Measurements from ENCODE around the gene TIMM44.
"Not testable (repeated sequence)": the region's sequence is repeated elsewhere in the genome, so short reads cannot be mapped to it uniquely, and the experiment has no call there.

TIMM44 gene

DNA sequence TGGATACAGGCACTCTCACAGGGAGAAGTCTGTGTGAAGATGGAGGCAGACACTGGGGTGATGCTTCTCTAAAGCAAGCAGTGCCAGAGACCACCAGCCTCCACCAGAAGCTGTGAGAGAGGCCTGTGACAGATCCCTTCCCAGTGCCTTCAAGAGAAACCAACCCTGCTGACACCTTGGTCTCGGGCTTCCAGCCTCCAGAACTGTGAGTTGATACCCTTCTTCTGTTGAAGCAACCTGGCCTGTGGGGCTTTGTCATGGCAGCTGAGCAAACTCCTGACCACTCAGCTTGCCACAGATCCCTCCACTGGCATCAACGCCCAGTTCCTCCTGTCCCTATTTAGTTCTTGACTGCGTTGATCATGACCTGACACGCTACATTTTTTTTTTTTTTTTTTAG is 33.0 kb upstream of the TIMM44 start:
- DNase-seq (ENCODE audit: low spot score): no peak

DNA sequence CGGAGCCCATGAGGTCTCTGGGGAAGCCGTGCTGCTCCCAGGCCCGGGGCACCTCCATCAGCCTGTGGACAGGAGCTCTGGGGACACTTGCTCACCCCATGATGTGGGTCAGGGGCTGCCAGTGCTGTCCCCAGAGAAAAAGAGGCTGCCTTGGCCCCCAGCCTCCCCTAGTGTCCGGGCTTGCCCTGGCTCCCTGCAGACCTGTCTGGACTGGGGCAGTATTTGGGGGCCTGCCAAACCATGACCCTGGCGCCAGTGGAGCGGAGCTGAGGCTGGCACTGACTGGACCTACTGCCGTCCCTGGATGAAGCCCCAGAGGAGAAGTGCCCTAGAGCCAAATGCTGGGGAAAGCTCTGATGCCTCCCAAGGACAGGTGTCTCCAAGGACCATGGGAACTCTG is 31.6 kb upstream of the TIMM44 start:
- no peak for DNase-seq (ENCODE audit: low spot score)

DNA sequence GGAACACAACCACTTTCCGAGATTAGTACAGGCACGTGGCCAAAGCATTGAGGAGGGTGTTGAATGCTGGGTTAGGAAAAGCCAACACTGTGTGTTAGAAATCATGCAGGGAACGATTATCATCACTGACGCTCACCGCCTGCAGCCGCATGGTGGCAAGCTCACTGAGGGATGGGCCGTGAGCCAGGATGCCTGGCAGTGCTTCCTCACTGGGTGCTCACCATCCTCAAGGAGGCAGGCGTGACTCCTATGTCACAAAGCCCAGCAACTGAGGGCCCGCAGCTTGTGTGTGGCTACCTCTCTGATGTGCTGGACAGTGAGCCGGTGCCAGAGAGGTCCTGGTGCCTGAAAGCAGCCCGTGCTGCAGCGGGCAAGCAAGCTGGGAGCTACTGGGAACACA is 30.4 kb upstream of the TIMM44 start:
- no peak for DNase-seq (ENCODE audit: low spot score)

DNA sequence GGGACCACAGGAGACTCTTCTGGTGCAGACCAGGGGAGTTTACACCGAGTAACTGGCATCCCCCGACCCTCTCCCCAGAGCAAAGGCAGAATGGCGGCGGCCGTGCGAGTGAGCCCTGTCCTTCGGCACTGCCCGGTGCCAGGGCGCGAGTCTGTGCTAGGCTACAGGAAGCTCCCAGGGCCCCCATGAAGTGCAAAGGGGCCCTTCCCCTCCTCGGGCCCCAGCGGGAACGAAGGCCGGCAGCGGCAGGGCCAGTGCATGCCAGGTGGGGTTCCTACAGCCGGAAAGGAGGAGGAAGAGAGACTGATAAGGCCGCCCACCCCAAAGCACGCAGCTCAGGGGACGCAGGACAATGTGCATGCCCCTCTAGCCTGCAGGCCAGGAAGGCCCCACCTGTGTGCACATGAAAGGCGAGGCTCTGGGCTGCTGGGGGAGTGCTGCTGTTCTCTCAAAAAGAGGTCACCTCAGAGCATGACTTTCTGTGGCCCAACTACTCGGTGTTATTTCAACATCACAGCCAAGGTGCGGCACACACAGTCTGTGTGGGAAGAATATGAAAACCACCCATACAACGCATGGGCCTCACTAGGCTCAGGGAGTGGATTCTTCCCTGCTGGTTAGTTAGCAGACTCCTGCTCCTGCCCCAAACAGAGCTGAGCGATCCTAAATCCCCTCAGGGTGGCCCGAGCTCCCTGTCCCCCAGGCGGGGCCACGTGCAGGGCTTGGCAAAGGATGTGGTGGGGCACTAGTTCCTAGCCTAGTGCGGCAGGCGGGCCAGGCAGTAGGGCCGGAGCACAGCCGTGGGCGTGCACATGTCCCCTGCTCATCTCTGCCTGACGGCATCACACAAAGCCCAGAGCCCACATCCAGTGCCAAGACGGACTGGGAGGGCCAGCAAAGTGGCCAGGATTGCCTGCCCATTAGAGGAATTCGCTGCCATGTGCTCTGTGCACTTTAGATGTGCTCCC is 28.4 kb upstream of the TIMM44 start:
- DNase-seq (ENCODE audit: low spot score): no peak

DNA sequence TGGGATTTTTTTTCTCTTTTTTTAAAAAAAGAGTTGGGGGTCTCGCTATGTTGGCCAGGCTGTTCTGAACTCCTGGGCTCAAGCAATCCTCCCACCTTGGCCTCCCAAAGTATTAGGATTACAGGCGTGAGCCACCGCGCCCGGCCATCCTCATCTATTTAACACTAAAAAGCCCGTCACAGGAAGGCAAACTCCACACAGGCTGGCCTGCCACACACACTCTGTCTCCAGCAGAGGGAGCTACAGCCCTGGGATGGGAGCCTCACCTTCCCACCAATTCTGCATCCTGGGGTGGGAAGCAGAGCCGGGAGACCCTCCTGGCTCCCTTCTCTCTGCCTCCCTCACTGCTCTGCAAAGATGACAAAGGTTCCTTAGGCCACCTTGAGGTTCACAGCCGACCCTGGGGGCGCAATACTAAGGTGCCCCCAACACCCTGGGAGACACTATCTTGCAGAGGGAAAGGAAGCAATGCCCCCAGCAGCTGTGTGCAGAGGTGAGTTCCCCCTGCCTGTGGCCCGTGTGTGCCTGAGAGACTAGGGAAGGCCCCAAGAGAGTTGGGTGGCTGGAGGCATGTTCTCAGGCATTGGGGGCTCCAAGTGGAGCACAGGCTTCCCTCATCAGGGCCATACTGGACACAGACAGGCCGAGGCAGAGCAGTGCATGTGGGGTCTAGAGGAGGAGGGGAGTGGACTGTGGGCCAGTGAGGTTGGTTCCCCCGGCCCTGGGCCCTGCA is 27.4 kb upstream of the TIMM44 start:
- peak; percentile 14 for DNase-seq (ENCODE audit: low spot score)

DNA sequence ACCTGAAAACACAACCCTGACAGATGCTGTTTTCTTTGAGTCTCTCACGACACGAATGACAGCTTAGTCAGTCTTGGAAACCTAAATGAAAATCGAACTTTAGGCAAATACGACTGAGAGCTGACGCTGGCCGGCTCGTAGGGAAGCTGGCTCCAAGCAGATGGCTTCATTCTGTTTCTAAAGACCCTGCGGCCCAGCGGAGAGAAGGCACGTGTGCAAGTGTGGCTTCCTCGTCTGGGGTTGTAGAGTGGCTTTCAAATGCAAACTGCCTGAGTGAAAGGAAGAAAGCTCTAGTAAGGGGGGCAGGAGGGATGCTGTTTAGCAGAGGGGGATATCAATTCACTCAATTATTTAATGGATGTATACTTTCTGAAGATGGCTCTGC is 26.1 kb upstream of the TIMM44 start:
- DNase-seq (ENCODE audit: low spot score): no peak

DNA sequence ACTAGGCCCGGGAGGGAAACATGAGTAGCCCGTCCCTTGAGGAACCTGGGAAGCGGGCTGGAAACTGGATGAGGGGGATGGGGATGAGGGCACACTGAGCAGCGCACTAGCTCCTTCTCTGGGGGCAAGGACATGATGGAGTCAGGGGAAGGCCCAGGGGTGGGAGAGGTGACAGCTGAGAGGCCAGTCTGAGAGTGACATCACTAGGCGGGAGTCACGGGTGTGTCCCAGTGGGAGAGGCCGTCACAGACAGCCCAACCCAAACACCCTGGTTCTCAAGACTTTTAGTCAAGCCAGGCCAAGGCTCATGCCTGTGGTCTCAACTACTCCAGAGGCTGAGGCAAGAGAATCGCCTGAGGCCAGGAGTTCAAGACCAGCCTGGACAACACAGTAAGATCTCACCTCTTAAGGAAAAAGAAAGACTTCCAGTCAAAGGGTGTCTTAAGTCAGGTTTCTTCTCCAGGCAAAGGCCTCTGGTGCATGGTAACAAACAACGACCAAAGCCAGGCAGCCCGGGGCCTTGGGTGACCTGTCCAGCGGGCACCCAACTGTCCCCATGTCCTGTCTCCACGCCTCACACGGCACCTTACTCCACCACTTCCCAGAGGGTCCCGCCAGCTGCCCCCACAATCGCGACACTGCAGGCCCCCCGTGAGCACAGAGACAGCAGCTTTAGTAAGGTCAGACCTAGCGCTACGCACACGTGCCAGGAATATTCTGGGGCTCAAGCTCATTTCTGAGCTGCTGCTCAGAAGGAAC is 25.5 kb upstream of the TIMM44 start:
- DNase-seq (ENCODE audit: low spot score): no peak

DNA sequence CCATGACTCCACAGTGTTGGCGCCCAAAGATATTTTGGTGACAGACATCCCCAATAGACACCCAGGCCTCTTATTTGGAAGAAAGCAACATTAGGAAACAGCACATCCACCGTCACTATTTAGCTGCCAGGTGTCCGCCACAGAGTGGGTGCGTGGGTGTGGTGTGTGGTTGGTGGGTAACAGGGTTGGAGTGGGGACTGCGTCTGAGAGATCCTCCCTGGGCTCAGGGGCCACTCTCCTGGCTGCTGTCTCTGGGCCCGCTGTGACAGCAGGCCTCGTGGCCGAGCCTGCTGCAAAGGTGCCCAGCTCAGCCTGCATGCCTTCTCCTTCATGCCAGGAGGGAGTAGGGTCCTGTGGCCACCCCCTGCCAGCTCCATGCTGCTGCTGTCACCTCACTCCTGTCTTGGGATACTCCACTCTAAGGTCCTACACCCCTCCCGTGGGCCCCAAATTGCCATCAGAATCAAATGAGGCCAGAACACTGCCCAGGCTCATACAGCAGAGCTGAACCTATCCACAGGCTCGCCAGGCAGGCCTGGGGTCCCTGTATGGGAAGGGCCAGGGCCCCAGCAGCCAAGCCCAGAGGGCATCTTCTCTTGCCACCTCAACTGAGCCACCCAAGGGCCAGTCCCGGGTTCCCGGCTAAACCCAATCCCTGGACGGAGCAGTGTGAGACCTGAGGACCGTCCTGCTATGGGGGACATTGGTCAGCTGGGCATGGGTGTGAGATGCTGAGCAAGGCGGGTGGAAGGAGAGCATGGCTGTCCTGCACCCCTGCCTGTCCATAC is 24.7 kb upstream of the TIMM44 start:
- no peak for DNase-seq (ENCODE audit: low spot score)

DNA sequence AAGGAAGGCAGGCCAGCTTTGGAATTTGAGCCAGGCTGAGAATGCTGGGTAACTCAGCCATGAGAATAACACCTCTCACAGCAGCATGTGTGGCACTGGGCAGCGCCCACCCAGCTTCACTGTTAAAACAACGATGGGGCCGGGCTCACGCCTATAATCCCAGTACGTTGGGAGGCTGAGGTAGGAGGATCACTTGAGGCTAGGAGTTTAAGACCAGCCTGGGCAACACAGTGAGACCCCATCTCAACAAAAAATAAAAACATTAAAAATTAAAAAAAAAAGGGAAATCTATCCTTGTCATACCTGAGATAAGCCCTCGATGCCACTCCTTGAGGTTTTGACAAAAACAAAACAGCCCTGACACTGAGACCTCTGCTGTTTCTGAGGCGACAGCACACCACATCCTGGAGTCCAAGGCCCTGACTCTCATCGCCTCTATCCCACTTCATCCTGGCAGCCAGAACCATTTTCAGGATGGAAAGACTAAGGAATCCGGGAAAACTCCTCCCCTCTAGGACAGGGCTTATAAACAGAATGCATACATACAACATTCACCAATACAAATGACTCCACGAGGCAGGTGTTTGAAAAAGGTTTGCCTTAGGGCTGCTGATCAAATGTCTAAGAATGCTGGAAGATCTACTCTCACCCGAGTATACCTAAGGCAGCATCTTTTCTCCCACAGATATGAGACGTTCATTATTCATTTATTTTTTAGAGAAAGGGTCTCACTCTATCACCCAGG is 22.6 kb upstream of the TIMM44 start:
- no peak for DNase-seq (ENCODE audit: low spot score)

DNA sequence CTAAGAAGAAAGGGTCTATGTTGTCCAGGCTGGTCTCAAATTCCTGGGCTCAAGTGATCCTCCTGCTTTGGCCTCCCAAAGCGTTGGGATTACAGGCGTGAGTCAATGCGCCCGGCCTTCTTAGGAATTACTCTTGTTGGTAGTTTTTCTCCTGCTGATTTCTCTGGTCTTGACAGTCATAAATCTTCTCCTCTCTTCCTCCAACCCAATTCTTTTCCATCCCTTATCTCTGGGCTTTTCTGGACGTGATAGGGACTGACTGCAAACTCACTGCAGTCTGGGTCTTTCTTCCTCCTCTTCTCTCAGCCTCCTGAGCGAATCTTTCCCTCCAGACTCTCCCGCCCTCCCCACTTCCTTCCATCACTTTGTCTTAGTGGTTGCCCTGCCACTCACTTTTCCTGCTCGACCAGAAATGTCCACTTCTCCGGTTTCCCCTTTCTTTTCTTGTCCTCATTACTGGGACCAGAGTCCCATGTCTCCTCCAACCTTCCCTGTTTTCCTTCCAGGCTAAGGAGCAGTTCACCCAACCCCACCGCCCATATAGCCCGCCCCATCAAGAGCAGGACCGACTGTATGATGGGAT is 21.9 kb upstream of the TIMM44 start:
- no peak for DNase-seq (ENCODE audit: low spot score)

DNA sequence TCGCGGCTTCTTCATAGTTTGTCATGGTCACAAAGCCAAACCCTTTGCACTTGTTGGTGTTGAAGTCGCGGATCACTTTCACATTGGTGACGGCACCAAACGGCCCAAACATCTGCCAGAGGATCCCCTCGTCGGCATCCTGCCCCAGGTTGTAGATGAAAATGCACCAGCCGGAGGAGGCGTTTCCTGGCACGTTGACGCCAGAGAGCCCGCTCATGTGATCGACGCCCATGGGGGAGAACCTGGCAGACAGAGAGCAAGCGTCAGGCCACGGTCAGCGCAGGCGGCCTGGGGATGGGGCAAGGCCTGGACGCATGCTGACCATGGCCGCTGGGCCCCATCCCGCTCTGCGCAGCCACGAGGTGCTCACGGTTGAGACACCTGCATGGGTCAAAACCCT is 20.1 kb upstream of the TIMM44 start:
- no peak for DNase-seq (ENCODE audit: low spot score)

DNA sequence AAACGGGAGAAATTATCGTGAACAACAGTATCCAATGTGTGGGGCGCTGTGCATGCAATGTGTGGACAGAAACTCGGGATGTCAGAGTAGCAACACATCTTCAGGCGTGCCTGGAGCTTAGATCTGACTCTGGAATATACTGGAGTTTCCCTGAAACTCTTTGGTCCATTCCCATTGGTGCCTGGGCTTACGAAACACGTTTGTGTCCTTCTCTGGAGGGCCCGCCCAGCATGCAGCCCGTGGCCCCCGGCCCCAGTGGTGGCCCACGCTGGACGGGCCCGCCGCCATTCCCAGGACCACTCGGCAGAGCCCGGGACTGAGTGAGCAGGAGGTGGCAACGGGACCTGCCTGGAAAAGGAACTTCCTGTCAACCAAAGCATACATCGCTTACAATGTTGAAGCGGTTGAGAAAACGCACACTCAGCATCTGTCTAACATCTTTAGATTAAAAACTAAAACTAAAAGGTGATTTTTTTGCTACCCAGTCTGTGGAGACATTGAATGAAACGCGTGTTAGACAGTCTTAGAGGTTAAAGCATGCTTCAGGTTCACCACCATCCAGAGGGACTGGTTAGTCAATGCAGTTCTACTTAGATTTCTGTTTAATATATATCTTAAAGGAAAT is 19.3 kb upstream of the TIMM44 start:
- no peak for DNase-seq (ENCODE audit: low spot score)

DNA sequence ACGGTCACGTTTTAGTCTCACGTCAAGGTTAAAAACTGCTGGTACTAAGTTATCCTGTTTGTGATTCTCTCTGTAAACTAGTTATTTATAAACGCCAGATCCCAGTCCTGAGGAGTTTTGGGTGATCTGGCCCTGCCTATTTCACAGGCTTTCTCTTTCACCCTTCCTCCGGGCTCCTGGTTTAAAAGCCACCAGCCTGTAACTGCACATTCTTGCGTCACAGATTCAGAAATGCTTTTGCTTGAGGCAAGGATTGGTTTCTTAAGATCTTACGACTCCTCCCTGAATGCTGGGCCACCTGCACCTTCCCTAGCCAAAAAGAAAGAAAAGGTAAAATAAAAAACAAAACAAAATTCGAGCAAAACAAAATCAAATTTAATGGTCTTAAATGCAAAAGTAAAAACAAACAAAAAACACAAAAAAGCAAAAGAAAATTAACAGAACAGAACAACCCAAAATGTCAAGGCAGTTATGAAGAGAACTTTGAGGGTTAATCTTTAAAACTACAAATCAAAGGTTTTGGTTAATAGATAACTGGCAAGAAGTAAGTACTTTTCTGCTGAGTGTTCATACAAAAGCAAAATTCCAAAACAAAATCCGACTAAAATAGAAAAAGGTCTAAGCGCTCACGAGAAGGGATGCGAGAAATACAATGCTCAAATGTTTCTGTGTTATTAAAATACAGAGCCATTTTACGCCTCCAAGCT is 18.6 kb upstream of the TIMM44 start:
- no peak for DNase-seq (ENCODE audit: low spot score)

DNA sequence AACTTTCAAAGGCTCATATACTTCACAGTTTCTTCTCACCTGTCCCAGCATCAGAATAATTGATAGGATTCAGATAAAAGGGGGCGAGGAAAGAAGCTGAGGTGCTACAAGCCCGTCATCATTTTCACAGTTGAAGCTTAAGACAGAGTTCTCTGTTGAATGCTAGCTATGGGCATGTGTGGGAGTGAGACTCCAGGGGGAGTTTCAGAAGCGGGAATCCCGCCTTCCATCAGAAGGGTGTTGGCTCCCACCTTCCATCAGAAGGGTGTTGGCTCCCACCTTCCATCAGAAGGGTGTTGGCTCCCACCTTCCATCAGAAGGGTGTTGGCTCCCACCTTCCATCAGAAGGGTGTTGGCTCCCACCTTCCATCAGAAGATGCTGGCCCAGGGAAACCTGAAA is 17.6 kb upstream of the TIMM44 start:
- not testable (repeated sequence) for DNase-seq (ENCODE audit: low spot score)

DNA sequence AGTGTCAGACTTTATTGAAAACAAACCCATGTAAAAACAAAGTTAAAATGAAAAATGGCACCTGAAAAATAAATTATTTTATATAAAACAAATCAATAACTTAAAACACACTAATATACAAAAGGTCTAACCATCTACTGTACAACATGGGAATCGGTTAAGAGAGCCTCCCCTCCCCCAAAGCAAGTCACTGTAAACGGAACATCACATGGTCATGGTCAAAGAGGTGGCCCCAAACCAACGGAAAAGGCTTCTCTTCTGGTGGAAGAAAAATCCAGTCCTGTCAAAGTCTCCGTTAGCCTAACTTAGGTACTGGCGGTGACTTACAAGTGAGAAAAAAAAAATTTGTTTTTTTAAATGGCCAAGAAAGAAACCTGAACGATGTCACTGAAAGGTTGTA is 15.7 kb upstream of the TIMM44 start:
- DNase-seq (ENCODE audit: low spot score): no peak

DNA sequence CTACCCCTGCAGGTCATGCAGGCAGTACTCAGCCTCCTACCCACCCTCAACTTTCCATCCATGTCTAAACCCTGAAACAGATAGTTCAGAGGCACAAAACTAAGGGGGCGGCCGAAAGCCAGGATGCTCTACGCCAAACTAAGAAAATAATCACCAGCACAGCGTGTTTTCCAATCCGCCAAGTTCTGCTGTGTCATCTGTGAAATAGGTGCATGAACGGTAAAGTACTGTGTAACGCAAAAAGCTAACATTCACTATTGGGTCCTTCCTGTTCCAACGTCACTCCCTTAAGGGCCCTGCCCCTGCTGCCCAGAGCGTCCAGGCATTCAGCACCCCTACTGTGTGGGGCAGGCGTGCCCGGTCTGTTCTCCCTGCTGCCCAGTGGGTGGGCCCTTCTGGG is 12.2 kb upstream of the TIMM44 start:
- no peak for DNase-seq (ENCODE audit: low spot score)

DNA sequence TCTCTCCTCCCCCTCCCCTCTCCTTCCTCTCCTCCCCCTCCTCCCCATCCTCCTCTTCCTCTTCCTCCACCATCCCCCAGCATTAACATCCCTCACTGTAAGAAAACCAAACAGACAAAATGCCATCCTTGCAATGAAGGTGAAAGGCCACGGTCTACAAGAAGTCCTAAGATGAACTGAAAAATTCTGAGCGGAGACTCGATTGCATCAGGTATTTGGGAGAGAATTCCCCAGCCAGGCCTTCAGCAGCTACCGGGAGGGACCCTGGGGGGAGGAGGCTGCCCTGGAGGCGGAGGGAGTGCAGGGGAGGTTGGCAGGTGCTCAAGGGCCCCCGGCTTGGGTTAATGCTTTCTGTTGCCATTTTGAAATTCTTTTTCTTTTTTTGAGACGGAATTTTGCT is 10.1 kb upstream of the TIMM44 start:
- no peak for DNase-seq (ENCODE audit: low spot score)

DNA sequence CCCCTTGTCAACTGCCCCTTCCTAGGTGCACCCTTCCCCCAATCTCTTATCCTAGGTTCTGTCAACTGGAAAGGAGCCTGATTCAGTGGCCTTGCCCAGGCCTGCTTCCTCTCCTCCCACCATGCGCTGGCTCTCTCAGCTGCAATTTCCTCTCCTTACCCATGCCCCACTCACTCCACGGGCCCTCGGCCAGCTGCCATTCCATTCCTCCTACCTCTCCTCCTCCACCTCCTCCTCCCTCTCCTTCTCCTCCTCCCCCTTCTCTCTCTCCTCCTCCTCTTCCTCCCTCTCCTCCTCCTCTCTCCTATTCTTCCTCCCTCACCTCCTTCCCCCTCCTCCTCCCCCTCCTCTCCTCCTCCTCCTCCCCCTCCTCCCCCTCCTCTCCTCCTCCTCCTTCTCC is 9.6 kb upstream of the TIMM44 start:
- no peak for DNase-seq (ENCODE audit: low spot score)

DNA sequence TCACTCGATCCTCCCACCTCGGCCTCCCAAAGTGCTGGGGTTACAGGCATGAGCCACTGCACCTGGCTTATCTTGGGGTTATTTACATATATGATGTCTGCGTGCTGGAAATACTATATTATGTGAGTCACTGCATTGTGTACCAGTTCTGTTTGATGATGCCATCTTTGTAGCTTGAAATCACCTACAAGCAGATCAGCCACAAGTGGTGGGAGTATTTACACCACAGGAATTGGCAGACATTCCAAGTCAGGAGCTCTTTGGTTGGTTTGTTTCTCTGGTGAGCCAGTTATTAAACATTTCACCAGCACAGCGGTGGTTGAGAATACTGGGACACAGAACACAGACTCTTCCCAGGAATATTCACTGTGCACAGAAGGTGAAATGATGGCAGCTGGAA is 4.5 kb upstream of the TIMM44 start:
- DNase-seq (ENCODE audit: low spot score): no peak
